Activated CD8-positive, alpha-beta T cell treated with anti-CD3 and anti-CD28 coated beads, Interleukin-2, amount 10 ng/mL, durations not matched to agents 7 days and 5 days (primary cell): Measurements from ENCODE around the gene B4GALT5. TPM values are rescaled to one million over a fixed set of nuclear protein-coding genes. Genes with fewer than 3 reads are reported as not detected.
"Not testable (repeated sequence)": the region's sequence is repeated elsewhere in the genome, so short reads cannot be mapped to it uniquely, and the experiment has no call there.

Experiments
- ATAC-seq: fragments of 150-1000 bp; cut with Tn5 transposase; one replicate; pipeline ENCODE4 v1.10.0; 2021; ENCODE audit warnings: moderate library complexity
- CTCF ChIA-PET: fragments of 350-600 bp; sonication (Branson Sonifier 250); formaldehyde crosslinking; loops from one replicate; lab custom pipeline; 2021; ENCODE audit warnings: antibody characterized with exemption; lab: Charles Lee
- POLR2A ChIA-PET: fragments of 350-600 bp; sonication (Branson Sonifier 250); formaldehyde crosslinking; loops from one replicate; lab custom pipeline; 2021; ENCODE audit warnings: antibody characterized with exemption; lab: Charles Lee
- DNase-seq: peaks from one replicate; pipeline ENCODE4 v3.0.0-alpha.2; 2020
- H3K27ac Mint-ChIP-seq: one replicate; pipeline ENCODE4 v1.8.0; 2021; ENCODE audit warnings: mild to moderate bottlenecking, mixed read lengths
- H3K27me3 Mint-ChIP-seq: one replicate; pipeline ENCODE4 v1.8.0; 2021; ENCODE audit warnings: low read depth, mixed read lengths
- H3K36me3 Mint-ChIP-seq: one replicate; pipeline ENCODE4 v1.8.0; 2021; ENCODE audit warnings: low read depth, mixed read lengths
- H3K4me1 Mint-ChIP-seq: one replicate; pipeline ENCODE4 v1.8.0; 2021; ENCODE audit warnings: low read depth, mixed read lengths
- H3K4me3 Mint-ChIP-seq: one replicate; pipeline ENCODE4 v1.8.0; 2021; ENCODE audit warnings: mild to moderate bottlenecking, mixed read lengths
- H3K9me3 Mint-ChIP-seq: one replicate; pipeline ENCODE4 v1.8.0; 2022; ENCODE audit warnings: mixed read lengths; ENCODE audit not compliant: insufficient read depth
- total RNA-seq, 2 experiments: library from RNA; stranded (reverse); gene quantifications; one replicate each; pipeline ENCODE4 v1.2.3, GENCODE V29; 2021

The B4GALT5 gene
- total RNA-seq, 2 experiments from 2014 or later: 13.3 to 13.4 TPM

DNA sequence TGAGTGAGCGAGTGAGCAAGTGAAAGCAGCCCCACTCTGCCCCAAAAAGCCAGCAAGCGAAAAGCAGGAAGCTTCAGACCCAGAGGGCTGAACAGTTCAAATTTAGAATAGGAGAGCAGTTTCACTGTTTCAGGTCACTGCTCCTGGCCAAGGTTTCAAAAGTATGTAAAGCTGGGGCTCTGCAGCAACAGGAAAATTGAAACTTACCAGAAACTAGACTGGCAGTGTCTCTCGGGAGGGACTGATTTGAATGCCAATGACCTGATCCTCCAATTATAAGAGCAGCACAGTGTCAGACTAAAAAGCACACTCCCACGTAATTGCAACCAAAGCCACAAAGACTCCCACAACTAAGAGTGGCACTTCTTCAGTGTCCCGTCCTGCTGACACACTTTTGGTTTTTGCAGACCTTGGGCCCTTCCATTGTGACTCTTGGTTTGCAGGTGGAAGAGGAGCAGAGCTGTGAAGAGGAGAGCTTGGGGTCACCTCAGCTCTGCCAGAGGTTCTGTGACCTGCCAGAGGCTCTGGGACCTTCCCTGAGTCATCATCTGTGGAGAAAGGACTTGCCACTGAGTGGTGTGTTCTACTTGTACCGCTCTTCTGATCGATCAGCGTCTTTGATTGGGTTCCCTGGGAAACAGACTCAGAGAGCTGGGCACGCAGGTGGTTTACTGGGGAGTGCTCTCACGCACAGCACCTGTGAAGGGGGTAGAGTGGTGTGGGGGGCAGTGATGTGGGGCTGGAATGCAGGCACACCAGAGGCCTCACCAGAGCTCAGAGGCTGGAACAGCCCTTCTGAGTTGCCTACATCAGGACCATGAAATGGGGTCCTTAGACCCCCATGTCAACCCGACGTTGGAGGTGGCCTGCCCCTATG lies 93.1 kb downstream of the B4GALT5 start:
- no peak overlapping the region for H3K4me3 Mint-ChIP-seq
- no peaks in the 10 kb centered on the region for H3K36me3 Mint-ChIP-seq
- POLR2A ChIA-PET: no interaction called here
- peak; percentile 43 for DNase-seq
- peaks cover 8% of the 10 kb centered on the region for H3K9me3 Mint-ChIP-seq
- H3K27ac Mint-ChIP-seq: peak overlapping the region; percentile 18
- peaks cover 3% of the 10 kb centered on the region for H3K4me1 Mint-ChIP-seq
- CTCF ChIA-PET: interaction anchor here (0.6 to 2.0 kb wide), 6 partner anchors 10 to 269 kb away, joined by 3 to 15 read pairs (median 4); no protein-coding TSS in a partner anchor
- H3K27me3 Mint-ChIP-seq: peaks cover 6% of the 10 kb centered on the region
- ATAC-seq: peak; percentile 81

DNA sequence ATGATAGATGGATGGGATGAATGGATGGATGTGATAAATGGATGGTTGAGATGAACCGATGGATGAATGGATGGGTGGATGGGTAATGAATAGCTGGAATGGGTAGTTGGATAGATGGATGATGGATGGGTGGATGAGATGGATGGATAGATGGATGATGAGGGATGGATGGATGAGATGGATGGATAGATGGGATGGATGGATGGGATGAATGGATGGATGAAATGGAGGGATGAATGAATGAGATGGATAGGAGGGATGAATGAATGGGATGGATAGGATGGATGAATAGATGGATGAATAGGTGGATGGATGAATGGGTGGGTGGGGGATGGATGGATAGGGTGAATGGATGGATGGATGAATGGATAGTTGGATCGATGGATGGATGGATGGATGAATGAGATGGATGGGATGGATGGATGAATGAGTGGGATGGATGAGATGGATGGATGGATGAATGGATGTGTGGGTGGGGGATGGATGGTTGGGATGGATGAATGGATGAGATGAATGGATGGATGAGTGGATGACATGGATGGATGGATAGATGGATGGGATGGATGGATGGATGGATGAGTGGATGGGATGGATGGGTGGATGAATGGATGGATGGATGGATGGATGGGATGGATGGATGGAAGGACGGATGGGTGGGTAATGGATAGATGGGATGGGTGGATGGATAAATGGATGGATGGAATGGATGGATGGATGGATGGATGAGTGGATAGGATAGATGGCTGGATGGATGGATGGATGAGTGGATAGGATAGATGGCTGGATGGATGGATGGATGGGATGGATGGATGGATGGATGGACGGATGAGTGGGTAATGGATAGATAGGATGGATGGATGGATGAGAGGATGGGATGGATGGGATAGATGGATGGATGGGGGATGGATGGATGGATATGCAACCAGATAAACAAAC lies 94.3 kb downstream of the B4GALT5 start:
- POLR2A ChIA-PET: no interaction called here
- H3K27me3 Mint-ChIP-seq: peaks cover 4% of the 10 kb centered on the region
- DNase-seq (no peak), ATAC-seq (no peak)
- H3K36me3 Mint-ChIP-seq: no peaks in the 10 kb centered on the region
- no peak overlapping the region for H3K27ac Mint-ChIP-seq
- CTCF ChIA-PET: interaction anchor here (0.8 to 2.0 kb wide), 4 partner anchors 78 to 270 kb away, joined by 3 to 15 read pairs (median 4); no protein-coding TSS in a partner anchor
- H3K9me3 Mint-ChIP-seq: peaks cover 8% of the 10 kb centered on the region
- H3K4me3 Mint-ChIP-seq: no peak overlapping the region
- H3K4me1 Mint-ChIP-seq: no peaks in the 10 kb centered on the region

DNA sequence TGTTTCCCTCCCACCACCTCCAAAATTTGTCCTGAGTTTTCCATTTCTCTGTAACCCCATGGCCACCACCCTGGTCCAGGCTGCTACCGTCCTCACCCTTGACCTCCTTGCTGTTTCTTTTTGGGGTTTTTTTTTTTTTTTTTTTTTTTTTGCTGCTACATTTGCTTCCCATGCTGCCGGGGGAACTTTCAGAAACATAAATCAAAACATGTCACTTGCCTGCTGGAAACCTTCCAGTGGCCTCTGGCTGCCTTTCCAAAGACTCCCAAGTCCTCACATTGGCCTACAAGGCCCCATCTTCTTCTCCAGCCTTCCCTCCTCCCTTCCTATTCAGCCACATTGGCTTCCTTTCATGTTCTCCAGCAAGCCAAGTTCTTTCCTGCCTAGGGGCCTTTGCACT lies 95.4 kb downstream of the B4GALT5 start:
- H3K27ac Mint-ChIP-seq: no peak overlapping the region
- peaks cover 4% of the 10 kb centered on the region for H3K27me3 Mint-ChIP-seq
- H3K9me3 Mint-ChIP-seq: peaks cover 8% of the 10 kb centered on the region
- POLR2A ChIA-PET: no interaction called here
- DNase-seq (no peak), ATAC-seq (no peak)
- CTCF ChIA-PET: no interaction called here
- H3K4me3 Mint-ChIP-seq: no peak overlapping the region
- H3K4me1 Mint-ChIP-seq: no peaks in the 10 kb centered on the region
- H3K36me3 Mint-ChIP-seq: no peaks in the 10 kb centered on the region

- H3K4me3 Mint-ChIP-seq, POLR2A ChIA-PET, H3K36me3 Mint-ChIP-seq, H3K9me3 Mint-ChIP-seq, ATAC-seq, H3K4me1 Mint-ChIP-seq, DNase-seq, CTCF ChIA-PET, H3K27ac Mint-ChIP-seq, H3K27me3 Mint-ChIP-seq: not testable (repeated sequence)
Measured at GRCh38 chr20:49617394-49617793, 96.3 kb downstream of the B4GALT5 start.

DNA sequence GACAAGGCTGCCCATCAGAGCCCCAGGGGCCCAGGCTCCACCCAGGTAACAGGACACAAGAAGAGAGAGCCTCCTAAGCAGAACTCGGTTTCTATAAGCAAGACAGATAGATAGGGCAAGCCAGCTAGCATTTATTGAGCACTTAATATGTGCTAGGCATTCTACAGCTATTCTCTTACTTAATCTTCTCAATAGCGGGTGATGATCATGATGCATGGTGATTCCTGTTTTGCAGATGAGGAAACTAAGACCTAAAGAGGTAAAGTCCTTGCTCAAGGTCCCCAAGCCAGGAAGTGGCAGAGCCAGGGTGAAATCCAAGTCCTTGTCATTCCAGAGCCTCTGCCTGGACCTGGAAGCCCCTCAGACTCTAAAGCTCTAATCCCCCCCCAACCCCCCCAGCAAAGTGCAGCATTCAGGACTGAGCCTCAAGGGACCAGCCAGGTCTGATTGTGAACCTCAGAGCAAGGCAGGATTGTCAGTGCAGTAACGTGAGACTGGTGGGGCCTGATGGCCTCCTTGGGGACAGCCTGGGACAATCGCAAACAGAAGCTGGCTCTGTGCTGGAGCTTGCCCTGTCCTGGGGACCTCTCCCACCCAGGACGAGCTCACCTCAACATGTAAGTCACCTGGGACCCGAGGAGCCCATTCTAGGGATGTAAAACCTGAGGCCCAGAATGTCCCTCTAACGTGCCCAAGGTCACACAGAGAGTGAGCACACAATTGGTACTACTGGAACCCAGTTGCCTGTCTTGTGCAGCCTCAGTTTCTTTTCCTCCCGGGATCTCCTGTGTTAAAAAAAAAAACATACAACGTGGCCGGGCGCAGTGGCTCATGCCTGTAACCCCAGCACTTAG lies 97.3 kb downstream of the B4GALT5 start:
- DNase-seq: no peak
- ChIA-PET CTCF (interaction anchor here (10.1 kb wide), 1 partner anchor 230 kb away, joined by 155 read pairs; no protein-coding TSS in a partner anchor), POLR2A (no interaction called here)
- H3K4me1 Mint-ChIP-seq: no peaks in the 10 kb centered on the region
- H3K4me3 Mint-ChIP-seq: no peak overlapping the region
- no peaks in the 10 kb centered on the region for H3K9me3 Mint-ChIP-seq
- no peak overlapping the region for H3K27ac Mint-ChIP-seq
- H3K27me3 Mint-ChIP-seq: no peaks in the 10 kb centered on the region
- no peak for ATAC-seq
- H3K36me3 Mint-ChIP-seq: no peaks in the 10 kb centered on the region

DNA sequence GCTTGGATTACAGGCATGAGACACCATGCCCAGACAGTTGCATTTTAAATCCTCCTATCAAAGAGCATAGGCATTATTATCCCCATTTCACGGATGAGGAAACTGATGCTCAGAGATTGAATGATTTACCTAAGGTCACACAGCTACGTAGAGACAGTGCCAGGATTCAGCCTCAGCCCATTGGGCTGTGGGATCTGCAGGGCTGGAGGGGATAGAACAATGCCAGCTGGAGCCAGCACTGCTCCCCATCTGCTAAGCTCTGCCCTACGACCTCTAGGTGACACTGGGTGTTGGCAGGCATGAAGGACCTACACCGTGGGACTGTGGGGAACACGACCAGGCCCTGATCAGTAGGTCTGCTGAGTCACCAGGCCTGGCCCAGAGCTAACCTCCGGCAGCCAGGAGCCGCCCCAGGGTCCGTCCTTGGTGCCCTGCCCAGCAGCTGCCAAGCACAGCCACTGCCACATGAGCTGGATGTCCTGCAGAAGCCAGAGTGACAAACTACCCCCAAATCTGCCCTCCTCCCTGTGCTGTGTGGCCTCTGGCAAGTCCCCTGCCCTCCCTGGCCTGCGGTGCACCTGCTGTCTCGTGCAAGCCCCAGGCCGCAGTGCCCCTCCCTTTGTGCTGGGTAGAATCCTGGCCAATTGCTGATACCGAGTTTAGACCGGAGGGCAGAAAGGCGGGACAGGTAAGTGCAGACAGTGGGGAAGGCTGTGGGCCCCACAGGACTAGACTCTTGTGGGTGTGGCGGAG lies 98.1 kb downstream of the B4GALT5 start:
- Mint-ChIP-seq H3K27me3 (no peaks in the 10 kb centered on the region), H3K4me1 (peaks cover 7% of the 10 kb centered on the region), H3K4me3 (no peak overlapping the region), H3K36me3 (no peaks in the 10 kb centered on the region), H3K9me3 (no peaks in the 10 kb centered on the region), H3K27ac (no peak overlapping the region)
- DNase-seq (no peak), ATAC-seq (no peak)
- CTCF ChIA-PET: interaction anchor here (10.1 kb wide), 1 partner anchor 231 kb away, joined by 155 read pairs; no protein-coding TSS in a partner anchor
- POLR2A ChIA-PET: no interaction called here

DNA sequence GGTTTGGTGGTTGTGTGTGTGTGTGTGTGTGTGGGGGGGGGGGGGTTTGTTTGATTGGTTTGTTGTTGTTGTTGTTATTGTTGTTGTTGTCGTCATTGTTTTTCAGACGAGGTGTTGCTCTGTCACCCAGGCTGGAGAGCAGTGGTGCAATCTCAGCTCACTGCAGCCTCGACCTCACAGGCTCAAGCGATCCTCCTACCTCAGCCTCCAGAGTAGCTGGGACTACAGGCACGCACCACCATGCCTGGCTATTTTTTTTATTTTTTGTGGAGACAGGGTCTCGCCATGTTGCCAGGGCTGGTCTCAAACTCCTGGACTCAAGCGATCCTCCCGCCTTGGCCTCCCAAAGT lies 98.7 kb downstream of the B4GALT5 start:
- DNase-seq, H3K9me3 Mint-ChIP-seq, H3K27ac Mint-ChIP-seq, H3K4me3 Mint-ChIP-seq, H3K4me1 Mint-ChIP-seq, ATAC-seq, H3K27me3 Mint-ChIP-seq, H3K36me3 Mint-ChIP-seq, POLR2A ChIA-PET: not testable (repeated sequence)
- CTCF ChIA-PET: interaction anchor here (0.9 to 15.3 kb wide), 5 partner anchors 74 to 273 kb away, joined by 3 to 459 read pairs (median 3); no protein-coding TSS in a partner anchor

GRCh38 chr20:49614338-49615050 lies 99.2 kb downstream of the B4GALT5 start:
- DNase-seq (no peak), ATAC-seq (no peak)
- Mint-ChIP-seq H3K27me3 (no peaks in the 10 kb centered on the region), H3K4me3 (no peak overlapping the region), H3K4me1 (peaks cover 8% of the 10 kb centered on the region), H3K9me3 (no peaks in the 10 kb centered on the region), H3K36me3 (no peaks in the 10 kb centered on the region), H3K27ac (peak overlapping the region; percentile 43)
- ChIA-PET POLR2A (no interaction called here), CTCF (interaction anchor here (0.9 to 15.3 kb wide), 6 partner anchors 11 to 274 kb away, joined by 3 to 459 read pairs (median 4); no protein-coding TSS in a partner anchor)

DNA sequence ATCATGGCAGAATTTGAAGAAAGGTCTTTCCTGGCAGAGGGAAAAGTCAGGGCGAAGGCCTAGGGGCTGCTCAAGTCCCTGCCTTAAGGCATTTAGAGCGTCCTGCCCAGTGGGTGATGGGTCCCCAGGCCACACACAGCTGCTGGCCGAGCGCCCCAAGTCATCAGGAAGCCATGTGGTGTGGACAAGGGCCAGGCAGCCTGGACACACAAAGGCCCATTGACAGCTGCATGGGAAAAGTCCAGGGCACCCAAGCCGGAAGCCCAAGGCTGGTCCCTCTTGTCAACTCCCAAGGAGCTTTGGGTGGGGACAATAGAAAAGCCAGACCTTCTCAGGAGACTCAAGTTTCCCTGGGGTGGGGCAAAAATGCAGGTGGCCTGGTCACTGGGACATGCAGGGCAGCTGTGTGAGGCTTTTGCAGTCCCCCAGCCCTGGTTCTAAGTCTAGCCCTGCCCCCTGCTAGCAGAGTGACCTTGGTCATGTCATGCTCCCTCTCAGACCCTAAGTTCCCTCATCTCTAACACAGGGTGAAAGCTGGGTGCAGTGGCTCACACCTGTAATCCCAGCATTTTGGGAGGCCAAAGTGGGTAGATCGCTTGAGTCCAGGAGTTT lies 101.4 kb downstream of the B4GALT5 start:
- POLR2A ChIA-PET: no interaction called here

More for the DNA sequence above, 101.4 kb downstream of the B4GALT5 start:
- DNase-seq (no peak), ATAC-seq (no peak)
- Mint-ChIP-seq H3K27me3 (no peaks in the 10 kb centered on the region), H3K36me3 (peaks cover 6% of the 10 kb centered on the region), H3K4me1 (peaks cover 24% of the 10 kb centered on the region), H3K9me3 (no peaks in the 10 kb centered on the region), H3K27ac (no peak overlapping the region), H3K4me3 (no peak overlapping the region)
- CTCF ChIA-PET: interaction anchor here (0.7 to 15.3 kb wide), 19 partner anchors 15 to 280 kb away, joined by 3 to 459 read pairs (median 3); no protein-coding TSS in a partner anchor
